ENCODE data around the gene AGPS. TPM values are rescaled to one million over a fixed set of nuclear protein-coding genes. Genes with fewer than 3 reads are reported as not detected.
"Not testable (repeated sequence)": the region's sequence is repeated elsewhere in the genome, so short reads cannot be mapped to it uniquely, and the experiment has no call there.

Gene AGPS
- total and polyA plus RNA-seq, 4 donors, result 5.3 to 35.8 (median 16.0) TPM

DNA sequence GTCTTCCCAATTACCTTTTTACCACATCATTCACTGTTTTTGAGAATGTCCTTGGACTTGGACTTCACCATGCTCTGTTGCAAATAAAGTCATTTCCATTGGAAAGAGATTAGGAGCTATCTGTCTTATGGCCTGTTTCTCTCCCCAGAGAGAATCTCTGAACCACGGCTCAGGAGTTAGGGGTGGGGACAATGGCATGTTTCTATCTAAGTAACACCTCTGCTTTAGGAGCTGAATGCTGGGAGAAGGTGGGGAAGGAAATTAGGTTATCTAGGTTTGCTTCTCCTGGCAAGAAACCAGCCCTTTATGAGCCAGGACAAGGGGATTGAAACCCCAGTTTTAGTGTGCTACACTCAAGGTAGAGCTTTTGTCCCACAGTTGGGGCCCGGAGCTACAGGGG, 86.3 kb downstream of the AGPS start:
- intact Hi-C loops (cut with DNase I), result no loop called here

GRCh38 chr2:177482195-177482594, 89.6 kb downstream of the AGPS start:
- H3K4me3 ChIP-seq (ENCODE audit: low read length in 2 of 2), result no peak overlapping the region
- H3K4me1 ChIP-seq (ENCODE audit: control insufficient read depth in 1 of 2, insufficient read depth in 2 of 2, low read length in 2 of 2), result no peaks in the 10 kb centered on the region
- ATAC-seq (ENCODE audit: low FRiP score) (no peak), DNase-seq (no peak)
- H3K36me3 ChIP-seq (ENCODE audit: control insufficient read depth in 1 of 2, insufficient read depth in 2 of 2, low read length in 1 of 2), result peaks cover 0 to 2% of the 10 kb centered on the region in 2 donors
- H3K9me3 ChIP-seq (ENCODE audit: control insufficient read depth, low read length), result no peaks in the 10 kb centered on the region
- H3K27me3 ChIP-seq (ENCODE audit: control insufficient read depth in 1 of 2, insufficient read depth in 2 of 2, low read length in 1 of 2), result no peaks in the 10 kb centered on the region
- intact Hi-C loops (cut with DNase I), result no loop called here
- no peak overlapping the region for H3K27ac ChIP-seq (ENCODE audit: low read depth in 1 of 2, low read length in 2 of 2)

More for the DNA sequence above, 86.3 kb downstream of the AGPS start:
- no peaks in the 10 kb centered on the region for H3K27me3 ChIP-seq (ENCODE audit: control insufficient read depth in 1 of 2, insufficient read depth in 2 of 2, low read length in 1 of 2)
- no peak overlapping the region for H3K27ac ChIP-seq (ENCODE audit: low read depth in 1 of 2, low read length in 2 of 2)
- H3K9me3 ChIP-seq (ENCODE audit: control insufficient read depth, low read length), result no peaks in the 10 kb centered on the region
- H3K4me1 ChIP-seq (ENCODE audit: control insufficient read depth in 1 of 2, insufficient read depth in 2 of 2, low read length in 2 of 2), result peaks cover 0 to 2% of the 10 kb centered on the region in 2 donors
- H3K36me3 ChIP-seq (ENCODE audit: control insufficient read depth in 1 of 2, insufficient read depth in 2 of 2, low read length in 1 of 2), result peaks cover 0 to 2% of the 10 kb centered on the region in 2 donors
- WGBS, 2 donors, result 98% methylated on average over 2 of the region's 2 CpGs
- DNase-seq, result no peak
- H3K4me3 ChIP-seq (ENCODE audit: low read length in 2 of 2), result no peak overlapping the region
- ATAC-seq (ENCODE audit: low FRiP score), result no peak

GRCh38 chr2:177483531-177483930, 91.0 kb downstream of the AGPS start:
- Histone ChIP-seq H3K36me3 (ENCODE audit: control insufficient read depth in 1 of 2, insufficient read depth in 2 of 2, low read length in 1 of 2) (no peaks in the 10 kb centered on the region), H3K27me3 (ENCODE audit: control insufficient read depth in 1 of 2, insufficient read depth in 2 of 2, low read length in 1 of 2) (no peaks in the 10 kb centered on the region), H3K4me1 (ENCODE audit: control insufficient read depth in 1 of 2, insufficient read depth in 2 of 2, low read length in 2 of 2) (no peaks in the 10 kb centered on the region), H3K27ac (ENCODE audit: low read depth in 1 of 2, low read length in 2 of 2) (no peak overlapping the region), H3K4me3 (ENCODE audit: low read length in 2 of 2) (no peak overlapping the region), H3K9me3 (ENCODE audit: control insufficient read depth, low read length) (no peaks in the 10 kb centered on the region)
- DNase-seq (no peak), ATAC-seq (ENCODE audit: low FRiP score) (no peak)
- intact Hi-C loops (cut with DNase I), result no loop called here
- WGBS, 2 donors, result 79 to 82% methylated on average over 2 of the region's 2 CpGs

DNA sequence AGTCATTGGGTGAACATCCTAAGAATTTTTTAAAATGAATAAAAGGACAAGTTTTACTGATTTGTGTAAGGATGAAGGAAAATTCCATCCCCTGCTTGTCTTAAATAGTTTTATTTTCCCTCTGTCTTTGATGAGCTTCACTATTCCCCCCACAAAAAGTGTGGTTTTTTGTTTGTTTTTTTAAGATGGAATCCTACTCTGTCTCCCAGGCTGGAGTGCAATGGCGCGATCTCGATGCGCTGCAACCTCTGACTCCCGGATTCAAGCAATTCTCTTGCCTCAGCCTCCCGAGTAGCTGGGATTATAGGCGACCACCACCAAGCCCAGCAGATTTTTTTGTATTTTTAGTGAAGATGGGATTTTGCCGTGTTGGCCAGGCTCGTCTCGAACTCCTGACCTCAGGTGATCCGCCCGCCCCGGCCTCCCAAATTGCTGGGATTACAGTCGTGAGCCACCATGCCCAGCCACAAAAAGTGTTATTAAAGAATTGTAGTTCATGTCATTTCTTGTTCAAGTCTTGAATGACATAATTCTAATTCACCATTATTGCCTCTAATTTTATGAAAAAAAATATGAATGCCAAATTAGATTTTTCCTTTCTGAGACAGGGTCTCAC, 91.7 kb downstream of the AGPS start:
- 96 to 98% methylated on average over 14 of the region's 14 CpGs for WGBS, 2 donors
- H3K9me3 ChIP-seq (ENCODE audit: control insufficient read depth, low read length), result no peaks in the 10 kb centered on the region
- intact Hi-C loops (cut with DNase I), result no loop called here
- H3K27me3 ChIP-seq (ENCODE audit: control insufficient read depth in 1 of 2, insufficient read depth in 2 of 2, low read length in 1 of 2), result no peaks in the 10 kb centered on the region
- DNase-seq (no peak), ATAC-seq (ENCODE audit: low FRiP score) (no peak)
- no peaks in the 10 kb centered on the region for H3K4me1 ChIP-seq (ENCODE audit: control insufficient read depth in 1 of 2, insufficient read depth in 2 of 2, low read length in 2 of 2)
- no peak overlapping the region for H3K4me3 ChIP-seq (ENCODE audit: low read length in 2 of 2)
- no peaks in the 10 kb centered on the region for H3K36me3 ChIP-seq (ENCODE audit: control insufficient read depth in 1 of 2, insufficient read depth in 2 of 2, low read length in 1 of 2)
- H3K27ac ChIP-seq (ENCODE audit: low read depth in 1 of 2, low read length in 2 of 2), result no peak overlapping the region

DNA sequence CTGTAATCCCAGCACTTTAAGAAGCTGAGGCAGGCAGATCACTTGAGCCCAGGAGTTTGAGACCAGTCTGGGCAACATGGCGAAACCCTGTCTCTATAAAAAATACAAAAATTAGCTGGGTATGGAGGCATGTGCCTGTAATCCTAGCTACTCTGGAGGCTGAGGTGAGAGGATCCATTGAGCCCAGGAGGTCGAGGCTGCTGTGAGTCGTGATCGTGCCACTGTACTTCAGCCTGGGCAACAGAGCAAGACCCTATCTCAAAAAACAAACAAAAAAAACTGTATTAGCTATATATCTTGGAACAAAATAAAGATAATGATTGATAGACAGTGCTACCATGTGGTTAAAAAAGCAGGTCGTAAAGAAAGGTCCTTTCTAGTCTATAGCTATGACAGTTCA, 93.1 kb downstream of the AGPS start:
- H3K4me1 ChIP-seq (ENCODE audit: control insufficient read depth in 1 of 2, insufficient read depth in 2 of 2, low read length in 2 of 2); H3K27ac ChIP-seq (ENCODE audit: low read depth in 1 of 2, low read length in 2 of 2); H3K4me3 ChIP-seq (ENCODE audit: low read length in 2 of 2); DNase-seq; intact Hi-C loops (cut with DNase I); H3K27me3 ChIP-seq (ENCODE audit: control insufficient read depth in 1 of 2, insufficient read depth in 2 of 2, low read length in 1 of 2); H3K9me3 ChIP-seq (ENCODE audit: control insufficient read depth, low read length); H3K36me3 ChIP-seq (ENCODE audit: control insufficient read depth in 1 of 2, insufficient read depth in 2 of 2, low read length in 1 of 2); ATAC-seq (ENCODE audit: low FRiP score): not testable (repeated sequence)
- WGBS, 2 donors, result 93 to 95% methylated on average over 5 of the region's 5 CpGs

GRCh38 chr2:177489719-177490301, 97.2 kb downstream of the AGPS start:
- intact Hi-C loops (cut with DNase I), result no loop called here
- no peaks in the 10 kb centered on the region for H3K27me3 ChIP-seq (ENCODE audit: control insufficient read depth in 1 of 2, insufficient read depth in 2 of 2, low read length in 1 of 2)
- 46 to 51% methylated on average over 2 of the region's 2 CpGs for WGBS, 2 donors
- ATAC-seq (ENCODE audit: low FRiP score) (no peak), DNase-seq (no peak)
- no peak overlapping the region for H3K4me3 ChIP-seq (ENCODE audit: low read length in 2 of 2)
- no peaks in the 10 kb centered on the region for H3K9me3 ChIP-seq (ENCODE audit: control insufficient read depth, low read length)
- no peak overlapping the region for H3K27ac ChIP-seq (ENCODE audit: low read depth in 1 of 2, low read length in 2 of 2)
- H3K4me1 ChIP-seq (ENCODE audit: control insufficient read depth in 1 of 2, insufficient read depth in 2 of 2, low read length in 2 of 2), result no peaks in the 10 kb centered on the region
- peaks cover 0 to 2% of the 10 kb centered on the region in 2 donors for H3K36me3 ChIP-seq (ENCODE audit: control insufficient read depth in 1 of 2, insufficient read depth in 2 of 2, low read length in 1 of 2)

GRCh38 chr2:177495945-177496344, 103.4 kb downstream of the AGPS start:
- intact Hi-C loops (cut with DNase I), result no loop called here
- Histone ChIP-seq H3K27ac (ENCODE audit: low read depth in 1 of 2, low read length in 2 of 2) (no peak overlapping the region), H3K36me3 (ENCODE audit: control insufficient read depth in 1 of 2, insufficient read depth in 2 of 2, low read length in 1 of 2) (peaks cover 0 to 2% of the 10 kb centered on the region in 2 donors), H3K4me1 (ENCODE audit: control insufficient read depth in 1 of 2, insufficient read depth in 2 of 2, low read length in 2 of 2) (no peaks in the 10 kb centered on the region), H3K27me3 (ENCODE audit: control insufficient read depth in 1 of 2, insufficient read depth in 2 of 2, low read length in 1 of 2) (no peaks in the 10 kb centered on the region), H3K9me3 (ENCODE audit: control insufficient read depth, low read length) (no peaks in the 10 kb centered on the region), H3K4me3 (ENCODE audit: low read length in 2 of 2) (no peak overlapping the region)
- WGBS, 2 donors, result 94 to 95% methylated on average over 2 of the region's 2 CpGs
- no peak for ATAC-seq (ENCODE audit: low FRiP score)
- DNase-seq, result no peak

- DNase-seq, result no peak
- peaks cover 0 to 2% of the 10 kb centered on the region in 2 donors for H3K36me3 ChIP-seq (ENCODE audit: control insufficient read depth in 1 of 2, insufficient read depth in 2 of 2, low read length in 1 of 2)
- WGBS, 2 donors, result 80 to 87% methylated on average over 2 of the region's 2 CpGs
- ATAC-seq (ENCODE audit: low FRiP score), result no peak
- no peaks in the 10 kb centered on the region for H3K4me1 ChIP-seq (ENCODE audit: control insufficient read depth in 1 of 2, insufficient read depth in 2 of 2, low read length in 2 of 2)
- no peaks in the 10 kb centered on the region for H3K27me3 ChIP-seq (ENCODE audit: control insufficient read depth in 1 of 2, insufficient read depth in 2 of 2, low read length in 1 of 2)
- no peaks in the 10 kb centered on the region for H3K9me3 ChIP-seq (ENCODE audit: control insufficient read depth, low read length)
- intact Hi-C loops (cut with DNase I), result no loop called here
- H3K4me3 ChIP-seq (ENCODE audit: low read length in 2 of 2), result no peak overlapping the region
- no peak overlapping the region for H3K27ac ChIP-seq (ENCODE audit: low read depth in 1 of 2, low read length in 2 of 2)
Observed at GRCh38 chr2:177496921-177497320, 104.3 kb downstream of the AGPS start.

- Histone ChIP-seq H3K4me3 (ENCODE audit: low read length in 2 of 2) (no peak overlapping the region), H3K27me3 (ENCODE audit: control insufficient read depth in 1 of 2, insufficient read depth in 2 of 2, low read length in 1 of 2) (no peaks in the 10 kb centered on the region), H3K27ac (ENCODE audit: low read depth in 1 of 2, low read length in 2 of 2) (no peak overlapping the region), H3K4me1 (ENCODE audit: control insufficient read depth in 1 of 2, insufficient read depth in 2 of 2, low read length in 2 of 2) (no peaks in the 10 kb centered on the region), H3K9me3 (ENCODE audit: control insufficient read depth, low read length) (no peaks in the 10 kb centered on the region), H3K36me3 (ENCODE audit: control insufficient read depth in 1 of 2, insufficient read depth in 2 of 2, low read length in 1 of 2) (no peaks in the 10 kb centered on the region)
- DNase-seq (no peak), ATAC-seq (ENCODE audit: low FRiP score) (no peak)
- intact Hi-C loops (cut with DNase I), result no loop called here
- 89 to 91% methylated on average over 1 of the region's 1 CpG for WGBS, 2 donors
Observed at GRCh38 chr2:177501186-177501585, 108.6 kb downstream of the AGPS start.

Measured in aorta (tissue), 5 donors.